Epithelial cell of alveolus of lung (primary cell): Measurements from ENCODE around the gene RAPGEFL1. TPM values are rescaled to one million over a fixed set of nuclear protein-coding genes. Genes with fewer than 3 reads are reported as not detected.

Experiments used
- total RNA-seq: library from RNA; depleted of rRNA; stranded (reverse); fragments of >200 nt; gene quantifications from 2 replicates; pipeline ENCODE4 v1.2.1, GENCODE V29; 2015

Gene RAPGEFL1
- total RNA-seq: 2.6 and 4.9 TPM in 2 replicates

GRCh38 chr17:40177275-40177874, at the start of gene RAPGEFL1:
Gene RAPGEFL1, plus strand, starts transcription at chr17:40177470. Its CDS starts 392 bp downstream, at chr17:40177862.

GRCh38 chr17:40218740-40219593, 41.7 kb downstream of the RAPGEFL1 start, which contains the start of gene WIPF2:
Gene WIPF2, plus strand, starts transcription at chr17:40219304. Its CDS starts 37,156 bp downstream, at chr17:40256460.

Other genes starting within 250 kb of the RAPGEFL1 start
- 36.6 and 46.4 TPM in 2 replicates for gene ORMDL3, start 249.9 kb upstream of the RAPGEFL1 start, total RNA-seq
- gene LRRC3C, start 249.7 kb upstream of the RAPGEFL1 start, total RNA-seq: not detected in 2 replicates
- gene GSDMA, start 214.5 kb upstream of the RAPGEFL1 start, total RNA-seq: not detected in 2 replicates
- gene PSMD3, start 196.7 kb upstream of the RAPGEFL1 start, total RNA-seq: 127 and 134 TPM in 2 replicates
- 1.5 and 76.0 TPM in 2 replicates for gene CSF3, start 162.0 kb upstream of the RAPGEFL1 start, total RNA-seq
- 58.9 and 71.0 TPM in 2 replicates for gene MED24, start 123.1 kb upstream of the RAPGEFL1 start, total RNA-seq
- 17.8 and 48.1 TPM in 2 replicates for gene THRA, start 114.5 kb upstream of the RAPGEFL1 start, total RNA-seq
- 2.8 and 3.7 TPM in 2 replicates for gene NR1D1, start 76.9 kb upstream of the RAPGEFL1 start, total RNA-seq
- gene MSL1, start 55.5 kb upstream of the RAPGEFL1 start, total RNA-seq: 37.1 and 90.2 TPM in 2 replicates
- gene CASC3, start 36.9 kb upstream of the RAPGEFL1 start, total RNA-seq: 29.6 and 36.1 TPM in 2 replicates
- gene WIPF2, start 41.8 kb downstream of the RAPGEFL1 start, total RNA-seq: 9.1 and 11.1 TPM in 2 replicates
- gene CDC6, start 110.4 kb downstream of the RAPGEFL1 start, total RNA-seq: 6.2 and 26.8 TPM in 2 replicates
- gene RARA, start 131.7 kb downstream of the RAPGEFL1 start, total RNA-seq: 22.0 and 38.6 TPM in 2 replicates
- 3.4 and 3.7 TPM in 2 replicates for gene GJD3, start 187.3 kb downstream of the RAPGEFL1 start, total RNA-seq
- gene TOP2A, start 240.4 kb downstream of the RAPGEFL1 start, total RNA-seq: 89.5 and 102 TPM in 2 replicates